ENCODE results near the gene NFATC3. TPM values are rescaled to one million over a fixed set of nuclear protein-coding genes. Genes with fewer than 3 reads are reported as not detected.

The NFATC3 gene
- total RNA-seq, 1 experiment from 2014 or later: 12.1 TPM

DNA sequence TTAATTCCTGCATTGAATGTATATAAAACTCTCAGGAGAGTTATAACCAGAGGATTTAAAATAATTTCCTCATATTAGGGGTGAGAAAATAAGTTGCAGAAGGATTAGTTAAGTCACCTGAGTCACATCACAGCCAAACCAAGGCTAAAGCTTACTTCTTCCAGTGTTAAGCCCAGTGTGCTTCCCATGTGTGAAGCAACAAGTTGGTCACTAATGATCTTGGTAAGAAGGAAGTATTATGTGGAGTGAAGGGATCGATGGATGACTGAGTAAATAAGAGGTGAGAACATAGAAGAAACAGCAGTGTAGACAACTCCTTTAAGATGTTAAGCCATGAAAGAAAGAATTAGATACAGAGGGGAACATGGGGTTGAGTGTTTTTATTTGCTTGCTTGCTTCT is 130.1 kb downstream of the NFATC3 start:
- Histone ChIP-seq H3K9ac (ENCODE audit: low read length) (no peak overlapping the region), H3F3A (ENCODE audit: low read length, unreplicated experiment) (no peaks in the 10 kb centered on the region), H3K27me3 (ENCODE audit: low read length) (no peaks in the 10 kb centered on the region), H2AFZ (ENCODE audit: low read length) (no peak overlapping the region), H3K4me1 (ENCODE audit: insufficient read depth, low read length) (no peaks in the 10 kb centered on the region), H3K79me2 (ENCODE audit: low read length) (no peaks in the 10 kb centered on the region), H3K4me2 (ENCODE audit: low read length) (no peak overlapping the region), H4K20me1 (ENCODE audit: low read length) (no peaks in the 10 kb centered on the region), H3K36me3 (ENCODE audit: low read depth, low read length) (no peaks in the 10 kb centered on the region), H3K9me3 (ENCODE audit: low read length) (no peaks in the 10 kb centered on the region), H3K4me3 (ENCODE audit: low read length) (no peak overlapping the region), H3K27ac (ENCODE audit: low read length) (no peak overlapping the region), H3K9me2 (replicated peaks; ENCODE audit: low read length) (no peaks in the 10 kb centered on the region)
- intact Hi-C loops (cut with micrococcal nuclease): no loop called here
- POLR2A ChIA-PET (ENCODE audit: unreplicated experiment): no interaction called here
- no TSS peak for BruUV-seq (replicated peaks)
- DNase-seq: no peak
- no peak for ATAC-seq
- CTCF ChIA-PET: no interaction called here
- TF ChIP-seq EZH2 (IDR thresholded peaks at IDR 0.05; ENCODE audit: low read length, unreplicated experiment) (no peak), EZH2phosphoT487 (IDR thresholded peaks at IDR 0.05; ENCODE audit: borderline replicate concordance, low read length) (no peak)
- TF ChIP-seq, protein P1, sequence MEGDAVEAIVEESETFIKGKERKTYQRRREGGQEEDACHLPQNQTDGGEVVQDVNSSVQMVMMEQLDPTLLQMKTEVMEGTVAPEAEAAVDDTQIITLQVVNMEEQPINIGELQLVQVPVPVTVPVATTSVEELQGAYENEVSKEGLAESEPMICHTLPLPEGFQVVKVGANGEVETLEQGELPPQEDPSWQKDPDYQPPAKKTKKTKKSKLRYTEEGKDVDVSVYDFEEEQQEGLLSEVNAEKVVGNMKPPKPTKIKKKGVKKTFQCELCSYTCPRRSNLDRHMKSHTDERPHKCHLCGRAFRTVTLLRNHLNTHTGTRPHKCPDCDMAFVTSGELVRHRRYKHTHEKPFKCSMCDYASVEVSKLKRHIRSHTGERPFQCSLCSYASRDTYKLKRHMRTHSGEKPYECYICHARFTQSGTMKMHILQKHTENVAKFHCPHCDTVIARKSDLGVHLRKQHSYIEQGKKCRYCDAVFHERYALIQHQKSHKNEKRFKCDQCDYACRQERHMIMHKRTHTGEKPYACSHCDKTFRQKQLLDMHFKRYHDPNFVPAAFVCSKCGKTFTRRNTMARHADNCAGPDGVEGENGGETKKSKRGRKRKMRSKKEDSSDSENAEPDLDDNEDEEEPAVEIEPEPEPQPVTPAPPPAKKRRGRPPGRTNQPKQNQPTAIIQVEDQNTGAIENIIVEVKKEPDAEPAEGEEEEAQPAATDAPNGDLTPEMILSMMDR (conservative IDR thresholded peaks at IDR 0.05; ENCODE audit: low read depth, low read length): no peak

DNA sequence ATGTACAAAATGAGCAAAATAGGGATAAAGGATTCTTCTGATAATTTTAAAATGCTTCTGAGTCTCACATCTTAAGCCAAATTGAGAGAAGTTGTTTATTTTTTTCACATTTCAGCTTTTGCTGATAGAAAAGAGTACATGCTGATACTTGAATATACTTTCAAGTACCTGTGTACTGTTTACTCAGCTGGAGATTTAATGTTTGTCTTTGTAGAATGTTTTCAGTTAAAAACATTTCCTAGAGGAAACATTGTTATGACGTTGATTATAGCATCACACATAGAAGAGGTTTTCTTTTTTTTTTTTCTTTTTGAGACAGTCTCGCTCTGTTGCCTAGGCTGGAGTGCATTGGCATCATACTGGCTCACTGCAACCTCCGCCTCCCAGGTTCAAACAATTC is 131.1 kb downstream of the NFATC3 start:
- Histone ChIP-seq H4K20me1 (ENCODE audit: low read length) (no peaks in the 10 kb centered on the region), H3K27ac (ENCODE audit: low read length) (no peak overlapping the region), H3K9ac (ENCODE audit: low read length) (no peak overlapping the region), H3K4me1 (ENCODE audit: insufficient read depth, low read length) (no peaks in the 10 kb centered on the region), H3K27me3 (ENCODE audit: low read length) (no peaks in the 10 kb centered on the region), H3K36me3 (ENCODE audit: low read depth, low read length) (no peaks in the 10 kb centered on the region), H3K9me2 (replicated peaks; ENCODE audit: low read length) (no peaks in the 10 kb centered on the region), H2AFZ (ENCODE audit: low read length) (no peak overlapping the region), H3K79me2 (ENCODE audit: low read length) (no peaks in the 10 kb centered on the region), H3F3A (ENCODE audit: low read length, unreplicated experiment) (no peaks in the 10 kb centered on the region), H3K4me3 (ENCODE audit: low read length) (no peak overlapping the region), H3K9me3 (ENCODE audit: low read length) (no peaks in the 10 kb centered on the region), H3K4me2 (ENCODE audit: low read length) (no peak overlapping the region)
- DNase-seq (no peak), ATAC-seq (no peak)
- ChIA-PET POLR2A (ENCODE audit: unreplicated experiment) (interaction anchor here (0.6 kb wide), 1 partner anchor 130 kb away, joined by 13 read pairs; no protein-coding TSS in a partner anchor), CTCF (no interaction called here)
- intact Hi-C loops (cut with micrococcal nuclease): no loop called here
- TF ChIP-seq EZH2 (IDR thresholded peaks at IDR 0.05; ENCODE audit: low read length, unreplicated experiment) (no peak), EZH2phosphoT487 (IDR thresholded peaks at IDR 0.05; ENCODE audit: borderline replicate concordance, low read length) (no peak)
- TF ChIP-seq, protein P1 (conservative IDR thresholded peaks at IDR 0.05; ENCODE audit: low read depth, low read length): no peak
- BruUV-seq (replicated peaks): no TSS peak

DNA sequence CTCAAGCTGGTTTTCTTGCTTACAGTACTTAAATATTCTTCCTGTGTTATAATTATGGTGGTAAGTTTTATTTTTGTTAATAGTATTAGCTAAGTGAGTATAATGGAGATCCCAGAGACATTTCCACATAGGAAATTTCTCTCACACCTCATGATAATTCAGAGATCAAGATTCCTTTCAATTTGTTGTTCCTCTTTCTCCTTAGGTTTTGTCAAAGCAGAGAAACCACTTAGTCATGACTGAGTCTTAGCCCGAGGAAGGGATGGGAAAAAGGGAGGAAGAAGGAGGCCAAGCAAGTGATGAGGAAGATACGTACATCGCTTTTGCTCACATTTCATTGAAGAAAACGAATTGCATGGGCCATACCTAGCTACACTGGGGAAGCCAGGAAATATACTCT is 132.3 kb downstream of the NFATC3 start:
- H3K4me2 ChIP-seq (ENCODE audit: low read length): no peak overlapping the region
- ATAC-seq: no peak
- no peaks in the 10 kb centered on the region for H4K20me1 ChIP-seq (ENCODE audit: low read length)
- BruUV-seq (replicated peaks): no TSS peak
- H3K9ac ChIP-seq (ENCODE audit: low read length): no peak overlapping the region
- no peaks in the 10 kb centered on the region for H3K27me3 ChIP-seq (ENCODE audit: low read length)
- no peak for TF ChIP-seq EZH2phosphoT487 (IDR thresholded peaks at IDR 0.05; ENCODE audit: borderline replicate concordance, low read length)
- TF ChIP-seq EZH2 (IDR thresholded peaks at IDR 0.05; ENCODE audit: low read length, unreplicated experiment): no peak
- TF ChIP-seq, protein P1 (conservative IDR thresholded peaks at IDR 0.05; ENCODE audit: low read depth, low read length): no peak
- H3K9me3 ChIP-seq (ENCODE audit: low read length): no peaks in the 10 kb centered on the region
- DNase-seq: no peak
- H2AFZ ChIP-seq (ENCODE audit: low read length): no peak overlapping the region
- intact Hi-C loops (cut with micrococcal nuclease): no loop called here
- H3K4me3 ChIP-seq (ENCODE audit: low read length): no peak overlapping the region
- H3K79me2 ChIP-seq (ENCODE audit: low read length): no peaks in the 10 kb centered on the region
- CTCF ChIA-PET: no interaction called here
- H3K4me1 ChIP-seq (ENCODE audit: insufficient read depth, low read length): no peaks in the 10 kb centered on the region
- no peaks in the 10 kb centered on the region for H3K9me2 ChIP-seq (replicated peaks; ENCODE audit: low read length)
- no peak overlapping the region for H3K27ac ChIP-seq (ENCODE audit: low read length)
- H3F3A ChIP-seq (ENCODE audit: low read length, unreplicated experiment): no peaks in the 10 kb centered on the region
- POLR2A ChIA-PET (ENCODE audit: unreplicated experiment): no interaction called here
- H3K36me3 ChIP-seq (ENCODE audit: low read depth, low read length): no peaks in the 10 kb centered on the region

Data from PC-3 (cell line).